DMS53 treated with DMSO at 0.1 percent for 48 hours (cell line): ENCODE results near the gene PIGU.
"Not testable (repeated sequence)": the region's sequence is repeated elsewhere in the genome, so short reads cannot be mapped to it uniquely, and the experiment has no call there.

Experiments
- DNase-seq: peaks from one replicate; lab custom pipeline; 2025; ENCODE audit not compliant: unreplicated experiment; lab: John Stamatoyannopoulos, UW

The PIGU gene

GRCh38 chr20:34537651-34538050 is 139.2 kb downstream of the PIGU start:
- no peak for DNase-seq

- DNase-seq, result no peak
Observed at GRCh38 chr20:34536798-34537394, 140.0 kb downstream of the PIGU start.

- DNase-seq, result no peak
Observed at GRCh38 chr20:34535857-34536256, 141.0 kb downstream of the PIGU start.

GRCh38 chr20:34535301-34535840 is 141.5 kb downstream of the PIGU start:
- no peak for DNase-seq

GRCh38 chr20:34534391-34535165 is 142.3 kb downstream of the PIGU start:
- DNase-seq, result no peak

GRCh38 chr20:34532756-34533155 is 144.1 kb downstream of the PIGU start:
- no peak for DNase-seq

GRCh38 chr20:34532320-34532719 is 144.6 kb downstream of the PIGU start:
- no peak for DNase-seq

GRCh38 chr20:34531608-34532265 is 145.2 kb downstream of the PIGU start:
- no peak for DNase-seq

GRCh38 chr20:34530342-34530741 is 146.6 kb downstream of the PIGU start:
- DNase-seq, result no peak

GRCh38 chr20:34529742-34530141 is 147.2 kb downstream of the PIGU start:
- DNase-seq, result no peak

GRCh38 chr20:34528921-34529297 is 148.0 kb downstream of the PIGU start:
- no peak for DNase-seq

- DNase-seq, result no peak
Observed at GRCh38 chr20:34527016-34527415, 149.9 kb downstream of the PIGU start.

- no peak for DNase-seq
Observed at GRCh38 chr20:34526466-34526865, 150.4 kb downstream of the PIGU start.

- peak; percentile 97 for DNase-seq
Observed at GRCh38 chr20:34525709-34526416, 151.0 kb downstream of the PIGU start.

GRCh38 chr20:34525342-34525708 is 151.6 kb downstream of the PIGU start:
- DNase-seq, result no peak

GRCh38 chr20:34524426-34524825 is 152.5 kb downstream of the PIGU start:
- no peak for DNase-seq

- DNase-seq, result peak; percentile 28
Observed at GRCh38 chr20:34522969-34523871, 153.7 kb downstream of the PIGU start.

GRCh38 chr20:34519841-34520240 is 157.1 kb downstream of the PIGU start:
- DNase-seq, result not testable (repeated sequence)

GRCh38 chr20:34518863-34519262 is 158.0 kb downstream of the PIGU start:
- DNase-seq, result not testable (repeated sequence)

- no peak for DNase-seq
Observed at GRCh38 chr20:34517114-34517505, 159.8 kb downstream of the PIGU start.
